HCT116 (cell line): ENCODE data around the gene HOXA7.

Source experiments
- CTCF ChIP-seq, 3 experiments: fragments of 200-600 bp in 1 of 3; sonication (generic) in 1 of 3; IDR thresholded peaks in 2 of 3; conservative IDR thresholded peaks in 1 of 3; 2 replicates each; pipeline ENCODE4 v1.5.1; 2012 to 2017; ENCODE audit warnings: low read depth in 2 of 3, low read length in 2 of 3, antibody characterized with exemption in 1 of 3, borderline replicate concordance in 1 of 3, control low read depth in 1 of 3, mild to moderate bottlenecking in 1 of 3, mixed read lengths in 1 of 3, mixed run types in 1 of 3, moderate library complexity in 1 of 3; ENCODE audit not compliant: insufficient read depth in 1 of 3
- ELF1 ChIP-seq: IDR thresholded peaks from 2 replicates; pipeline ENCODE4 v1.6.1; 2012; ENCODE audit warnings: low read depth, borderline replicate concordance
- EZH2phosphoT487 ChIP-seq: fragments of 200-600 bp; IDR thresholded peaks from 2 replicates; pipeline ENCODE4 v1.6.1; 2018; ENCODE audit warnings: antibody characterized with exemption, borderline replicate concordance
- JUND ChIP-seq: IDR thresholded peaks from 2 replicates; pipeline ENCODE4 v1.6.1; 2012
- POLR2AphosphoS5 ChIP-seq: IDR thresholded peaks from 2 replicates; pipeline ENCODE4 v1.6.1; 2011; ENCODE audit warnings: mild to moderate bottlenecking, low read depth, low read length, moderate library complexity
- TF ChIP-seq, protein P1 (sequence below): IDR thresholded peaks from 2 replicates; pipeline ENCODE4 v1.6.1; 2012
- TF ChIP-seq, protein P2 (sequence below): IDR thresholded peaks from 2 replicates; pipeline ENCODE4 v1.6.1; 2012; ENCODE audit warnings: low read depth

- TF ChIP-seq EZH2phosphoT487 (no peak), JUND (no peak), POLR2AphosphoS5 (no peak), ELF1 (no peak), CTCF (IDR thresholded peaks at IDR 0.05 in 2 of 3, conservative IDR thresholded peaks at IDR 0.05 in 1 of 3; ENCODE audit: borderline replicate concordance in 1 of 3, insufficient read depth in 1 of 3, low read depth in 2 of 3, low read length in 2 of 3) (no peak)
- TF ChIP-seq, protein P1, sequence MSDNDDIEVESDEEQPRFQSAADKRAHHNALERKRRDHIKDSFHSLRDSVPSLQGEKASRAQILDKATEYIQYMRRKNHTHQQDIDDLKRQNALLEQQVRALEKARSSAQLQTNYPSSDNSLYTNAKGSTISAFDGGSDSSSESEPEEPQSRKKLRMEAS, result no peak
- TF ChIP-seq, protein P2, sequence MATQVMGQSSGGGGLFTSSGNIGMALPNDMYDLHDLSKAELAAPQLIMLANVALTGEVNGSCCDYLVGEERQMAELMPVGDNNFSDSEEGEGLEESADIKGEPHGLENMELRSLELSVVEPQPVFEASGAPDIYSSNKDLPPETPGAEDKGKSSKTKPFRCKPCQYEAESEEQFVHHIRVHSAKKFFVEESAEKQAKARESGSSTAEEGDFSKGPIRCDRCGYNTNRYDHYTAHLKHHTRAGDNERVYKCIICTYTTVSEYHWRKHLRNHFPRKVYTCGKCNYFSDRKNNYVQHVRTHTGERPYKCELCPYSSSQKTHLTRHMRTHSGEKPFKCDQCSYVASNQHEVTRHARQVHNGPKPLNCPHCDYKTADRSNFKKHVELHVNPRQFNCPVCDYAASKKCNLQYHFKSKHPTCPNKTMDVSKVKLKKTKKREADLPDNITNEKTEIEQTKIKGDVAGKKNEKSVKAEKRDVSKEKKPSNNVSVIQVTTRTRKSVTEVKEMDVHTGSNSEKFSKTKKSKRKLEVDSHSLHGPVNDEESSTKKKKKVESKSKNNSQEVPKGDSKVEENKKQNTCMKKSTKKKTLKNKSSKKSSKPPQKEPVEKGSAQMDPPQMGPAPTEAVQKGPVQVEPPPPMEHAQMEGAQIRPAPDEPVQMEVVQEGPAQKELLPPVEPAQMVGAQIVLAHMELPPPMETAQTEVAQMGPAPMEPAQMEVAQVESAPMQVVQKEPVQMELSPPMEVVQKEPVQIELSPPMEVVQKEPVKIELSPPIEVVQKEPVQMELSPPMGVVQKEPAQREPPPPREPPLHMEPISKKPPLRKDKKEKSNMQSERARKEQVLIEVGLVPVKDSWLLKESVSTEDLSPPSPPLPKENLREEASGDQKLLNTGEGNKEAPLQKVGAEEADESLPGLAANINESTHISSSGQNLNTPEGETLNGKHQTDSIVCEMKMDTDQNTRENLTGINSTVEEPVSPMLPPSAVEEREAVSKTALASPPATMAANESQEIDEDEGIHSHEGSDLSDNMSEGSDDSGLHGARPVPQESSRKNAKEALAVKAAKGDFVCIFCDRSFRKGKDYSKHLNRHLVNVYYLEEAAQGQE, result no peak
Observed at GRCh38 chr7:27163288-27164044, 7.0 kb upstream of the HOXA7 start.
